ENCODE data around the gene ARHGEF16.

GRCh38 chr1:3459940-3460671, 5.6 kb downstream of the ARHGEF16 start:
- TF ChIP-seq CTCF (IDR thresholded peaks at IDR 0.05) (no peak), POLR2A (IDR thresholded peaks at IDR 0.05) (no peak)

All from breast epithelium (tissue), 3 donors.